HepG2 (cell line): ENCODE measurements around the gene PTPN2. TPM values are rescaled to one million over a fixed set of nuclear protein-coding genes. Genes with fewer than 3 reads are reported as not detected.

Experiments
- ATAC-seq: fragments of 200-7000 bp; cut with Tn5 transposase; 3 replicates; pipeline ENCODE4 v1.9.1; 2020; ENCODE audit warnings: mild to moderate bottlenecking, moderate library complexity
- BruUV-seq: library from RNA; stranded (reverse); fragments of 400-500 nt; replicated peaks from 2 replicates; lab custom pipeline; 2021; lab: Mats Ljungman, UMichigan
- CTCF ChIA-PET: fragments of 300-600 bp; formaldehyde crosslinking; extraction: SDS; loops from one replicate; lab custom pipeline; 2021; ENCODE audit warnings: low total read pairs, inconsistent platforms, low intra/inter-chr PET ratio; lab: Yijun Ruan, JAX
- POLR2A ChIA-PET: fragments of 350-600 bp; sonication (Branson Sonifier 250); formaldehyde crosslinking; loops from one replicate; lab custom pipeline; 2020; ENCODE audit warnings: antibody characterized with exemption, inconsistent platforms; lab: Yijun Ruan, JAX
- DNase-seq: peaks from one replicate; pipeline ENCODE4 v3.0.0-alpha.2; 2015; ENCODE audit warnings: low spot score
- FAIRE-seq: peaks from 3 replicates; lab custom pipeline; 2011; peaks lifted over from hg19 to GRCh38; lab: Jason Lieb, UNC
- H2AFZ ChIP-seq: one replicate; pipeline ENCODE4 v1.6.1; 2011; ENCODE audit warnings: low read length, inconsistent platforms
- H3K27ac ChIP-seq: fragments of 300-600 bp; 3 replicates; pipeline ENCODE4 v1.8.0; 2011; ENCODE audit warnings: mixed run types, mild to moderate bottlenecking, mixed read lengths, low read length, inconsistent platforms; ENCODE audit not compliant: insufficient read depth; ENCODE audit errors: extremely low read length
- H3K27me3 ChIP-seq, 2 experiments: fragments of 200-600 bp in 1 of 2; 2 replicates in 1 of 2; 3 replicates in 1 of 2; pipeline versions ENCODE4 v1.6.0 to v1.8.0; 2011; ENCODE audit warnings: low read length in 2 of 2, mild to moderate bottlenecking in 2 of 2, moderate library complexity in 2 of 2, inconsistent platforms in 1 of 2; ENCODE audit not compliant: insufficient read depth in 2 of 2, control insufficient read depth in 1 of 2
- H3K36me3 ChIP-seq, 2 experiments: fragments of 200-600 bp in 1 of 2; replicated peaks in 1 of 2; 2 replicates in 1 of 2; 3 replicates in 1 of 2; pipeline versions ENCODE4 v1.5.1 to v1.8.0; 2011; ENCODE audit warnings: low read length in 2 of 2, inconsistent platforms in 1 of 2; ENCODE audit not compliant: insufficient read depth in 2 of 2, control insufficient read depth in 1 of 2
- H3K4me1 ChIP-seq: 2 replicates; pipeline ENCODE4 v1.5.1; 2012; ENCODE audit warnings: low read length, inconsistent platforms; ENCODE audit not compliant: insufficient read depth
- H3K4me2 ChIP-seq: 2 replicates; pipeline ENCODE4 v1.6.0; 2011; ENCODE audit warnings: low read depth, low read length, inconsistent platforms
- H3K4me3 ChIP-seq, 3 experiments: fragments of 200-600 bp in 1 of 3; sonication (generic), shearing (Covaris generic) in 1 of 3; replicated peaks in 1 of 3; 2 replicates each; pipeline ENCODE4 v1.5.1; 2011 to 2016; ENCODE audit warnings: low read length in 3 of 3, inconsistent platforms in 2 of 3, low read depth in 2 of 3, mild to moderate bottlenecking in 2 of 3, control low read depth in 1 of 3, mixed read lengths in 1 of 3; ENCODE audit not compliant: insufficient read depth in 1 of 3
- H3K79me2 ChIP-seq: one replicate; pipeline ENCODE4 v1.6.1; 2011; ENCODE audit warnings: low read length, inconsistent platforms; ENCODE audit not compliant: insufficient read depth
- H3K9ac ChIP-seq: 2 replicates; pipeline ENCODE4 v1.6.0; 2011; ENCODE audit warnings: mild to moderate bottlenecking, low read depth, low read length, inconsistent platforms; ENCODE audit not compliant: insufficient read depth
- H3K9me3 ChIP-seq: 2 replicates; pipeline ENCODE4 v1.5.1; 2012; ENCODE audit warnings: mild to moderate bottlenecking, low read length
- H4K20me1 ChIP-seq: 2 replicates; pipeline ENCODE4 v1.6.0; 2011; ENCODE audit warnings: inconsistent platforms, mild to moderate bottlenecking, low read length, moderate library complexity; ENCODE audit not compliant: insufficient read depth
- FOXP4 ChIP-seq: sonication (generic); formaldehyde crosslinking; IDR thresholded peaks from 2 replicates; pipeline ENCODE4 v1.4.0; 2020; ENCODE audit warnings: missing genetic modification reagents
- HNF4G ChIP-seq, 2 experiments: sonication (generic) in 1 of 2; formaldehyde crosslinking in 1 of 2; IDR thresholded peaks; 2 replicates each; pipeline versions ENCODE4 v1.4.0 to v1.6.1; 2011 to 2020; ENCODE audit warnings: borderline replicate concordance in 2 of 2, low read depth in 2 of 2, mild to moderate bottlenecking in 2 of 2, low read length in 1 of 2, missing genetic modification reagents in 1 of 2, moderate library complexity in 1 of 2
- KAT7 ChIP-seq: IDR thresholded peaks from 2 replicates; pipeline ENCODE4 v1.6.1; 2018; ENCODE audit warnings: borderline replicate concordance, missing compliant biosample characterization
- MAFF ChIP-seq: IDR thresholded peaks from 2 replicates; pipeline ENCODE4 v1.6.1; 2011; ENCODE audit warnings: low read depth, low read length, improper control_type of control experiment
- MAFK ChIP-seq, 2 experiments: IDR thresholded peaks in 1 of 2; conservative IDR thresholded peaks in 1 of 2; 2 replicates each; pipeline ENCODE4 v1.6.1; 2011; ENCODE audit warnings: improper control_type of control experiment in 2 of 2, low read length in 2 of 2
- PAXIP1 ChIP-seq: sonication (generic); formaldehyde crosslinking; conservative IDR thresholded peaks from 2 replicates; pipeline ENCODE4 v1.4.0; 2020; ENCODE audit warnings: mild to moderate bottlenecking, missing genetic modification reagents, moderate library complexity
- SP5 ChIP-seq: IDR thresholded peaks from 2 replicates; pipeline ENCODE4 v1.6.1; 2016; ENCODE audit warnings: low read depth, borderline replicate concordance
- ZFP41 ChIP-seq: sonication (generic); formaldehyde crosslinking; IDR thresholded peaks from 2 replicates; pipeline ENCODE4 v1.4.0; 2020; ENCODE audit warnings: mild to moderate bottlenecking, missing genetic modification reagents, borderline replicate concordance
- ZNF292 ChIP-seq: sonication (generic); formaldehyde crosslinking; IDR thresholded peaks from 2 replicates; pipeline ENCODE4 v1.8.1; 2022; ENCODE audit warnings: mild to moderate bottlenecking, low read depth, missing genetic modification reagents, borderline replicate concordance
- ZNF644 ChIP-seq: IDR thresholded peaks from 2 replicates; pipeline ENCODE4 v1.6.1; 2016; ENCODE audit warnings: low read depth
- ZNF883 ChIP-seq: sonication (generic); formaldehyde crosslinking; IDR thresholded peaks from 2 replicates; pipeline ENCODE4 v1.5.1; 2020; ENCODE audit warnings: mild to moderate bottlenecking, missing genetic modification reagents; ENCODE audit errors: not compliant biosample characterization
- WGBS: methylation state at CpG from one replicate; pipeline ENCODE4 v1.1.6; 2017; ENCODE audit warnings: low lambda C conversion rate; 5-methylcytosine and 5-hydroxymethylcytosine counted together
- in situ Hi-C: cut with HindIII; loops from 2 replicates; pipeline ENCODE4 v1.10.0; 2017; ENCODE audit warnings: low pct_unique_long_range_greater_than_20kb; ENCODE audit not compliant: extremely low pct_ligation_motif_present
- intact Hi-C: fragments of 100-400 bp; cut with micrococcal nuclease; formaldehyde crosslinking; loops from one replicate; pipeline ENCODE4 v1.10.0; 2022; ENCODE audit not compliant: unreplicated experiment
- polyA plus RNA-seq, 8 experiments: library from polyadenylated mRNA; depleted of rRNA in 3 of 8; stranded (reverse) in 7 of 8; unstranded in 1 of 8; fragments of >200 nt; fragmentation: Illumina TruSeq in 4 of 8; extraction: Trizol in 4 of 8; gene quantifications; 2 replicates each; pipeline versions ENCODE4 v1.2.1 to v1.2.3, GENCODE V29; 2011 to 2016; ENCODE audit warnings: low read depth in 4 of 8, missing spikeins in 1 of 8, mixed read lengths in 1 of 8; ENCODE audit not compliant: insufficient read depth in 1 of 8
- total RNA-seq, 5 experiments: library from RNA; depleted of rRNA; stranded (reverse); fragments of >200 nt; fragmentation: Illumina TruSeq; extraction: Trizol; gene quantifications; 2 replicates each; pipeline ENCODE4 v1.2.3, GENCODE V29; 2016; ENCODE audit warnings: low read depth in 1 of 5

PTPN2 gene
- total and polyA plus RNA-seq, 2 of the 13 experiments (the other 11 are each of a cell fraction or from before 2014, with no cell fraction given) = 24.9 to 41.5 TPM

GRCh38 chr18:12786669-12787068 lies 97.4 kb downstream of the PTPN2 start:
- peaks cover 34% of the 10 kb centered on the region for H3K4me1 ChIP-seq
- DNase-seq (no peak), ATAC-seq (no peak), FAIRE-seq (no peak)
- 0 out of 5 replicates have a peak, but pooled peaks cover 0 to 3% of the 10 kb centered on the region in 2 experiments for H3K36me3 ChIP-seq
- H2AFZ ChIP-seq = no peak overlapping the region
- ChIA-PET POLR2A (no interaction called here), CTCF (no interaction called here)
- WGBS = 100% methylated on average over 2 of the region's 2 CpGs
- H4K20me1 ChIP-seq = no peaks in the 10 kb centered on the region
- BruUV-seq = no TSS peak
- H3K4me3 ChIP-seq = no peak overlapping the region
- intact Hi-C loops (loop anchor here (10.0 kb wide), 1 partner anchor 48 kb away; no protein-coding TSS in a partner anchor), in situ Hi-C loops (no loop called here)
- H3K9ac ChIP-seq = no peak overlapping the region
- no peaks in the 10 kb centered on the region for H3K27me3 ChIP-seq
- no peaks in the 10 kb centered on the region for H3K79me2 ChIP-seq
- TF ChIP-seq KAT7 (CRISPR knock-in tag) (no peak), MAFK (conservative IDR thresholded peaks at IDR 0.05 in 1 of 2, IDR thresholded peaks at IDR 0.05 in 1 of 2; ENCODE audit: low read length in 2 of 2) (peak; percentile 79 to 81), MAFF (peak; percentile 70)
- H3K27ac ChIP-seq = no peak overlapping the region
- H3K4me2 ChIP-seq = no peak overlapping the region
- no peaks in the 10 kb centered on the region for H3K9me3 ChIP-seq

GRCh38 chr18:12783524-12783923 lies 100.5 kb downstream of the PTPN2 start:
- H3K79me2 ChIP-seq = no peaks in the 10 kb centered on the region
- intact Hi-C loops = loop anchor here (10.0 kb wide), 1 partner anchor 51 kb away; no protein-coding TSS in a partner anchor
- peaks cover 34% of the 10 kb centered on the region for H3K4me1 ChIP-seq
- ChIA-PET POLR2A (interaction anchor here (2.4 kb wide), 1 partner anchor 100 kb away, joined by 5 read pairs; the partner anchor contains the start of gene PTPN2), CTCF (no interaction called here)
- no peaks in the 10 kb centered on the region for H4K20me1 ChIP-seq
- no peaks in the 10 kb centered on the region for H3K36me3 ChIP-seq
- no TSS peak for BruUV-seq
- ATAC-seq (peak; percentile 90), FAIRE-seq (peak; percentile 76), DNase-seq (peak; percentile 39)
- no peak overlapping the region for H3K4me3 ChIP-seq
- H3K9me3 ChIP-seq = no peaks in the 10 kb centered on the region
- no peak overlapping the region for H3K9ac ChIP-seq
- H3K27ac ChIP-seq = no peak overlapping the region
- peak overlapping the region; percentile 38 for H3K4me2 ChIP-seq
- H3K27me3 ChIP-seq = no peaks in the 10 kb centered on the region
- H2AFZ ChIP-seq = no peak overlapping the region
- WGBS = 8% methylated on average over 8 of the region's 8 CpGs
- in situ Hi-C loops = no loop called here
- TF ChIP-seq SP5 (CRISPR knock-in tag) = peak; percentile 54; the same call in 1 of the 2 replicates
- peak; percentile 59 for TF ChIP-seq PAXIP1 (CRISPR knock-in tag)
- peak; percentile 64; the same call in 1 of the 2 replicates for TF ChIP-seq HNF4G (IDR thresholded peaks at IDR 0.05; ENCODE audit: borderline replicate concordance, low read depth, low read length)
- TF ChIP-seq HNF4G (CRISPR knock-in tag; IDR thresholded peaks at IDR 0.05; ENCODE audit: borderline replicate concordance, low read depth) = no peak
- TF ChIP-seq ZNF644 (CRISPR knock-in tag) = 0 out of 2 replicates have a peak, but pooled peaks have one; percentile 52
- 0 out of 2 replicates have a peak, but pooled peaks have one; percentile 20 for TF ChIP-seq FOXP4 (CRISPR knock-in tag)
- TF ChIP-seq ZFP41 (CRISPR knock-in tag) = no peak
- no peak for TF ChIP-seq ZNF883 (CRISPR knock-in tag)
- peak; percentile 47; the same call in 1 of the 2 replicates for TF ChIP-seq ZNF292 (CRISPR knock-in tag)
